ENCODE results near the gene CST1. TPM values are rescaled to one million over a fixed set of nuclear protein-coding genes. Genes with fewer than 3 reads are reported as not detected.
"Not testable (repeated sequence)": the region's sequence is repeated elsewhere in the genome, so short reads cannot be mapped to it uniquely, and the experiment has no call there.

The CST1 gene
- total and polyA plus RNA-seq, 2 experiments from 2014 or later: 12.8 to 13.6 TPM

- no peaks in the 10 kb centered on the region for H4K20me1 ChIP-seq (ENCODE audit: insufficient read depth, poor library complexity, severe bottlenecking)
- H3K4me2 ChIP-seq: no peak overlapping the region
- no peaks in the 10 kb centered on the region for H3K9me3 ChIP-seq (ENCODE audit: low read depth)
- no peaks in the 10 kb centered on the region for H3K9me2 ChIP-seq (replicated peaks; ENCODE audit: insufficient read depth)
- WGBS (ENCODE audit: low lambda C conversion rate, missing lambda C conversion rate): 61% methylated on average over 1 of the region's 1 CpG
- TF ChIP-seq EZH2 (IDR thresholded peaks at IDR 0.05; ENCODE audit: borderline replicate concordance) (no peak), EZH2phosphoT487 (IDR thresholded peaks at IDR 0.05; ENCODE audit: low read depth, severe bottlenecking, unreplicated experiment) (no peak), CTCF (IDR thresholded peaks at IDR 0.05; ENCODE audit: poor library complexity) (no peak)
- DNase-seq (ENCODE audit: low spot score): no peak
- no peaks in the 10 kb centered on the region for H3K36me3 ChIP-seq (replicated peaks; ENCODE audit: insufficient read depth, low read depth)
- H3K27me3 ChIP-seq: no peaks in the 10 kb centered on the region
- no peak overlapping the region for H3K27ac ChIP-seq
- no peak overlapping the region for H2AFZ ChIP-seq
- H3K4me1 ChIP-seq (ENCODE audit: insufficient read depth): no peaks in the 10 kb centered on the region
- no peak overlapping the region for H3K4me3 ChIP-seq
- H3K79me2 ChIP-seq: no peaks in the 10 kb centered on the region
Measured at GRCh38 chr20:23721962-23722361, 28.8 kb downstream of the CST1 start.

- H4K20me1 ChIP-seq (ENCODE audit: insufficient read depth, poor library complexity, severe bottlenecking); H3K9me3 ChIP-seq (ENCODE audit: low read depth); H3K27ac ChIP-seq; DNase-seq (ENCODE audit: low spot score); H3K4me2 ChIP-seq; H3K36me3 ChIP-seq (replicated peaks; ENCODE audit: insufficient read depth, low read depth); H2AFZ ChIP-seq; H3K9me2 ChIP-seq (replicated peaks; ENCODE audit: insufficient read depth); H3K79me2 ChIP-seq; H3K27me3 ChIP-seq; H3K4me3 ChIP-seq; H3K4me1 ChIP-seq (ENCODE audit: insufficient read depth): not testable (repeated sequence)
- 37% methylated on average over 9 of the region's 9 CpGs for WGBS (ENCODE audit: low lambda C conversion rate, missing lambda C conversion rate)
Measured at GRCh38 chr20:23719351-23719750, 31.4 kb downstream of the CST1 start.

GRCh38 chr20:23711778-23712177 is 39.0 kb downstream of the CST1 start:
- H3K27ac ChIP-seq; H4K20me1 ChIP-seq (ENCODE audit: insufficient read depth, poor library complexity, severe bottlenecking); H3K4me1 ChIP-seq (ENCODE audit: insufficient read depth); H3K9me2 ChIP-seq (replicated peaks; ENCODE audit: insufficient read depth); H2AFZ ChIP-seq; H3K27me3 ChIP-seq; H3K36me3 ChIP-seq (replicated peaks; ENCODE audit: insufficient read depth, low read depth); DNase-seq (ENCODE audit: low spot score); H3K4me3 ChIP-seq; H3K9me3 ChIP-seq (ENCODE audit: low read depth); H3K4me2 ChIP-seq; H3K79me2 ChIP-seq: not testable (repeated sequence)

GRCh38 chr20:23710771-23711170 is 40.0 kb downstream of the CST1 start:
- Histone ChIP-seq H3K79me2 (no peaks in the 10 kb centered on the region), H2AFZ (no peak overlapping the region), H3K4me3 (no peak overlapping the region), H3K9me3 (ENCODE audit: low read depth) (no peaks in the 10 kb centered on the region), H3K9me2 (replicated peaks; ENCODE audit: insufficient read depth) (no peaks in the 10 kb centered on the region), H4K20me1 (ENCODE audit: insufficient read depth, poor library complexity, severe bottlenecking) (no peaks in the 10 kb centered on the region), H3K36me3 (replicated peaks; ENCODE audit: insufficient read depth, low read depth) (no peaks in the 10 kb centered on the region), H3K27me3 (no peaks in the 10 kb centered on the region), H3K4me1 (ENCODE audit: insufficient read depth) (no peaks in the 10 kb centered on the region), H3K4me2 (no peak overlapping the region), H3K27ac (no peak overlapping the region)
- DNase-seq (ENCODE audit: low spot score): no peak
- no peak for TF ChIP-seq EZH2phosphoT487 (IDR thresholded peaks at IDR 0.05; ENCODE audit: low read depth, severe bottlenecking, unreplicated experiment)
- TF ChIP-seq CTCF (IDR thresholded peaks at IDR 0.05; ENCODE audit: poor library complexity): no peak
- 83% methylated on average over 4 of the region's 4 CpGs for WGBS (ENCODE audit: low lambda C conversion rate, missing lambda C conversion rate)

- Histone ChIP-seq H4K20me1 (ENCODE audit: insufficient read depth, poor library complexity, severe bottlenecking) (no peaks in the 10 kb centered on the region), H3K4me2 (no peak overlapping the region), H3K27ac (no peak overlapping the region), H3K9me2 (replicated peaks; ENCODE audit: insufficient read depth) (no peaks in the 10 kb centered on the region), H3K27me3 (no peaks in the 10 kb centered on the region), H3K79me2 (no peaks in the 10 kb centered on the region), H3K4me3 (no peak overlapping the region), H2AFZ (no peak overlapping the region), H3K9me3 (ENCODE audit: low read depth) (no peaks in the 10 kb centered on the region), H3K36me3 (replicated peaks; ENCODE audit: insufficient read depth, low read depth) (no peaks in the 10 kb centered on the region), H3K4me1 (ENCODE audit: insufficient read depth) (no peaks in the 10 kb centered on the region)
- DNase-seq (ENCODE audit: low spot score): no peak
- TF ChIP-seq EZH2phosphoT487 (IDR thresholded peaks at IDR 0.05; ENCODE audit: low read depth, severe bottlenecking, unreplicated experiment) (no peak), CTCF (IDR thresholded peaks at IDR 0.05; ENCODE audit: poor library complexity) (no peak), EZH2 (IDR thresholded peaks at IDR 0.05; ENCODE audit: borderline replicate concordance) (no peak)
- WGBS (ENCODE audit: low lambda C conversion rate, missing lambda C conversion rate): 96% methylated on average over 1 of the region's 1 CpG
Measured at GRCh38 chr20:23705895-23706294, 44.8 kb downstream of the CST1 start.

Measured in hepatocyte (in vitro differentiated cells).